ENCODE measurements around the gene ZNF546.

ZNF546 gene

DNA sequence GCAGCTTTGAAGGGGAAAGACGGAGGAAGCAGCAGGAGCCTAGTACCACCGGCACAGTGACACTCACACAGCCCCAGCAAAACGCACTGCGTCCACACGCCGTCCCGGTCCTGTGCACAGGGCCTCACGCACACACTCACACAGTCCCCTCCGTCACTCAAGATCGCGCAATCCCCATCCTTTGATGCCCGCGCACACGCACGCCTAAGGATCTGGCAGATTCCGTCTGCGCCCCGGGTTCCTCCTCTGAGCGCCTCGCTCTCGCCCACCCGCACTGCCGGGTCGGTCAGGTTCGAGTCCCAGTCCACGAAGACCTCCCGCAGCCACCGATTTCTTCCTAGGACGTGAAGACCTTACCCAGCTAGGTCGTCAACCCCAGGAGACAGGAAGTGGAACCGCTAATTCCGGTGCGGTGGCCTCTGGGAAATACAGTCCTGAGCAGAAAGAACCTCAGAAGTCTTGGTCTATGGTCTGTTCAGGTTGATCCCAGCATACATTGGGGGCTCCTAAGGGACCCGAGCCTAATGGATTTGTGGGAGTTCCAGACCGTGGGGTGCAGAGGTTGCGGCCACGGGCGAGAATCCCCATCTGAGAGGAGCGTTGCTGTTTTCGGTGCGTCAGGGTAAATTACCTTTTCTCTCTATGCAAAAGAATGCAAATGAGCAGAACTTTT, 59.1 kb downstream of the ZNF546 start, which contains the start of gene ZNF780B:
Gene ZNF780B (minus strand): TSS at position 400 of the 673 bp plus-strand sequence. CDS start 5,899 bp downstream, outside the sequence.
- H3K4me1 Mint-ChIP-seq = peaks cover 21% of the 10 kb centered on the region
- peaks cover 62% of the 10 kb centered on the region for H3K36me3 Mint-ChIP-seq (ENCODE audit: low read depth)
- peaks cover 66% of the 10 kb centered on the region for H3K9me3 Mint-ChIP-seq
- no peaks in the 10 kb centered on the region for H3K27me3 Mint-ChIP-seq (ENCODE audit: low read depth)
- peak within 1 kb of the TSS; percentile 99 to 100 (median 99) for H3K4me3 Mint-ChIP-seq
- no peak for TF ChIP-seq CTCF (IDR thresholded peaks at IDR 0.05; ENCODE audit: unreplicated experiment in 3 of 3)
- H3K27ac Mint-ChIP-seq = peak within 1 kb of the TSS; percentile 75 to 94 (median 94)

GRCh38 chr19:40056505-40056904, 59.6 kb downstream of the ZNF546 start:
- no peak for TF ChIP-seq CTCF (IDR thresholded peaks at IDR 0.05; ENCODE audit: unreplicated experiment in 3 of 3)
- H3K36me3 Mint-ChIP-seq (ENCODE audit: low read depth) = peaks cover 56% of the 10 kb centered on the region
- H3K4me1 Mint-ChIP-seq = peaks cover 21% of the 10 kb centered on the region
- no peaks in the 10 kb centered on the region for H3K27me3 Mint-ChIP-seq (ENCODE audit: low read depth)
- H3K9me3 Mint-ChIP-seq = peaks cover 63% of the 10 kb centered on the region
- H3K4me3 Mint-ChIP-seq = peak overlapping the region; percentile 99 to 100 (median 99)
- H3K27ac Mint-ChIP-seq = peak overlapping the region; percentile 75 to 94 (median 94)

DNA sequence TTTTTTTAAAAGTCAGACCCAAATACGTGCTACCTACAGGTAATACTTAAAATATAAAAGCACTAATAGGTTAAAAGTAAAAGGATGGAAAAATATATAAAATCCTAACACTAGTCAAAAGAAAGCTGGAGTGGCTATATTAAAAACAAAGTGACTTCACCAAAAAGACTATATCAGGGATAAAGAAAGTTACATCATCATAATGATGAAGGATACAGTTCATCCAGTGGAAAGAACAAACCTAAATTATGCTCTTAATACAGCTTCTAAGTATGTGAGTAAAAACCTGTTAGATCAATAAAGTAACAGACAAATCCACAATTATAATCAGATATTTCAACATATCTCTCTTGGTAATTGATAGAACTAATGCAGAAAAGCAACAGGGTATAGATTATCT, 60.3 kb downstream of the ZNF546 start:
- peak overlapping the region; percentile 99 to 100 (median 99) for H3K4me3 Mint-ChIP-seq
- H3K4me1 Mint-ChIP-seq = peaks cover 21% of the 10 kb centered on the region
- peaks cover 64% of the 10 kb centered on the region for H3K9me3 Mint-ChIP-seq
- H3K27ac Mint-ChIP-seq = no peak overlapping the region
- no peak for TF ChIP-seq CTCF (IDR thresholded peaks at IDR 0.05; ENCODE audit: unreplicated experiment in 3 of 3)
- H3K36me3 Mint-ChIP-seq (ENCODE audit: low read depth) = peaks cover 51% of the 10 kb centered on the region
- no peaks in the 10 kb centered on the region for H3K27me3 Mint-ChIP-seq (ENCODE audit: low read depth)

DNA sequence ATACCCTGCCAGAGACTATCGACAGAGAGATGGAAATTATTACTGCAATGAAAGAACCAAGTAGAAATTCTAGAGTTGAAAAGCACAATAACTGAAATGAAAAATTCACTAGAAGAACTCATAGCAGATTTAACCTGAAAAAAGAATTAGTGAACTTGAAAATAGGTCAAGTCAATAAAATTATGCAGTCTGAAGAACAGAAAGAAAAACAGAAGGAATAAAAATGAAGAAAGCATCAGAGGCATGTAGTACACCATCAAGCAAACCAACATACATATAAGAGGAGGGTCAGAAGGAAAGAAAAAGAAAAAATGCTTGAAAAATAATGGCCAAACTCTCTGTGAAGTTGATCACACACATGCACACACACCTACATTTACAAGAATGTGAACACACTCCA, 62.8 kb downstream of the ZNF546 start:
- H3K36me3 Mint-ChIP-seq (ENCODE audit: low read depth) = peaks cover 28% of the 10 kb centered on the region
- no peak for TF ChIP-seq CTCF (IDR thresholded peaks at IDR 0.05; ENCODE audit: unreplicated experiment in 3 of 3)
- no peak overlapping the region for H3K27ac Mint-ChIP-seq
- H3K9me3 Mint-ChIP-seq = peaks cover 55% of the 10 kb centered on the region
- H3K27me3 Mint-ChIP-seq (ENCODE audit: low read depth) = no peaks in the 10 kb centered on the region
- H3K4me3 Mint-ChIP-seq = no peak overlapping the region
- peaks cover 15% of the 10 kb centered on the region for H3K4me1 Mint-ChIP-seq

GRCh38 chr19:40070058-40070457, 73.2 kb downstream of the ZNF546 start:
- Mint-ChIP-seq H3K4me1 (no peaks in the 10 kb centered on the region), H3K27ac (no peak overlapping the region), H3K27me3 (ENCODE audit: low read depth) (no peaks in the 10 kb centered on the region), H3K9me3 (peaks cover 65% of the 10 kb centered on the region), H3K36me3 (ENCODE audit: low read depth) (peaks cover 72% of the 10 kb centered on the region), H3K4me3 (no peak overlapping the region)
- no peak for TF ChIP-seq CTCF (IDR thresholded peaks at IDR 0.05; ENCODE audit: unreplicated experiment in 3 of 3)
